Liver (tissue), 9 donors: ENCODE data around the gene HOXC11. TPM values are rescaled to one million over a fixed set of nuclear protein-coding genes. Genes with fewer than 3 reads are reported as not detected.

Source experiments
- DNase-seq: peaks from one replicate; pipeline ENCODE4 v3.0.0-alpha.2; 2017; ENCODE audit warnings: low spot score
- H3K27ac ChIP-seq, 2 donors: one replicate each; pipeline ENCODE4 v1.7.0; 2013; ENCODE audit warnings: inconsistent platforms in 2 of 2, low read length in 2 of 2, control low read depth in 1 of 2, low read depth in 1 of 2, mild to moderate bottlenecking in 1 of 2
- H3K27me3 ChIP-seq, 4 donors: one replicate each; pipeline versions ENCODE4 v1.6.1 to v1.7.0; 2013; ENCODE audit warnings: low read length in 3 of 4, inconsistent platforms in 1 of 4, mild to moderate bottlenecking in 1 of 4, moderate library complexity in 1 of 4; ENCODE audit not compliant: control insufficient read depth in 4 of 4, insufficient read depth in 4 of 4
- H3K36me3 ChIP-seq, 4 donors: one replicate each; pipeline versions ENCODE4 v1.6.1 to v1.7.0; 2013; ENCODE audit warnings: low read length in 3 of 4, mild to moderate bottlenecking in 3 of 4, low read depth in 1 of 4, moderate library complexity in 1 of 4; ENCODE audit not compliant: control insufficient read depth in 4 of 4, insufficient read depth in 3 of 4
- H3K4me1 ChIP-seq, 4 donors: one replicate each; pipeline versions ENCODE4 v1.6.1 to v1.7.0; 2013; ENCODE audit warnings: low read length in 3 of 4, mild to moderate bottlenecking in 3 of 4, moderate library complexity in 1 of 4; ENCODE audit not compliant: control insufficient read depth in 4 of 4, insufficient read depth in 4 of 4
- H3K4me3 ChIP-seq, 3 donors: one replicate each; pipeline versions ENCODE4 v1.6.1 to v1.7.0; 2013; ENCODE audit warnings: low read length in 3 of 3, control low read depth in 1 of 3, low read depth in 1 of 3, mild to moderate bottlenecking in 1 of 3
- H3K9ac ChIP-seq, 2 donors: one replicate each; pipeline ENCODE4 v1.7.0; 2013; ENCODE audit warnings: low read length in 2 of 2, mild to moderate bottlenecking in 2 of 2, moderate library complexity in 2 of 2, control low read depth in 1 of 2, low read depth in 1 of 2
- H3K9me3 ChIP-seq, 4 donors: one replicate each; pipeline versions ENCODE4 v1.6.1 to v1.7.0; 2013; ENCODE audit warnings: low read length in 3 of 4; ENCODE audit not compliant: control insufficient read depth in 4 of 4
- FOXA1 ChIP-seq: IDR thresholded peaks from 2 replicates; pipeline ENCODE4 v1.6.1; 2016; ENCODE audit warnings: antibody characterized with exemption
- FOXA2 ChIP-seq: IDR thresholded peaks from 2 replicates; pipeline ENCODE4 v1.6.1; 2016; ENCODE audit warnings: antibody characterized with exemption
- GABPA ChIP-seq, 2 donors: IDR thresholded peaks in 1 of 2; conservative IDR thresholded peaks in 1 of 2; 2 replicates each; pipeline ENCODE4 v1.6.1; 2016; ENCODE audit warnings: antibody characterized with exemption in 2 of 2, mild to moderate bottlenecking in 1 of 2, moderate library complexity in 1 of 2
- HNF4A ChIP-seq, 2 donors: conservative IDR thresholded peaks; 2 replicates each; pipeline ENCODE4 v1.6.1; 2016; ENCODE audit warnings: antibody characterized with exemption in 2 of 2, mild to moderate bottlenecking in 2 of 2
- HNF4G ChIP-seq: IDR thresholded peaks from 2 replicates; pipeline ENCODE4 v1.6.1; 2016; ENCODE audit warnings: antibody characterized with exemption
- RAD21 ChIP-seq, 2 donors: IDR thresholded peaks; 2 replicates each; pipeline ENCODE4 v1.6.1; 2016; ENCODE audit warnings: antibody characterized with exemption in 2 of 2, mild to moderate bottlenecking in 2 of 2
- RXRA ChIP-seq, 2 donors: IDR thresholded peaks; 2 replicates each; pipeline ENCODE4 v1.6.1; 2017 to 2018; ENCODE audit warnings: antibody characterized with exemption in 2 of 2, mild to moderate bottlenecking in 1 of 2
- YY1 ChIP-seq: IDR thresholded peaks from 2 replicates; pipeline ENCODE4 v1.6.1; 2016; ENCODE audit warnings: antibody characterized with exemption, mild to moderate bottlenecking
- WGBS: extraction: QIAGEN DNeasy Blood & Tissue Kit; methylation state at CpG from one replicate; pipeline ENCODE4 v1.1.7; 2013; 5-methylcytosine and 5-hydroxymethylcytosine counted together
- polyA plus RNA-seq, 2 donors: library from polyadenylated mRNA; stranded (reverse) in 1 of 2; unstranded in 1 of 2; fragments of 200-250 nt in 1 of 2; fragments of >200 nt in 1 of 2; fragmentation: Nextera tagmentation in 1 of 2; extraction: Ambion mirVana in 1 of 2; gene quantifications; one replicate each; pipeline versions ENCODE4 v1.2.1 to v1.2.3, GENCODE V29; 2013 to 2015
- total RNA-seq, 2 donors: library from RNA; depleted of rRNA; stranded (reverse); fragments of >200 nt; gene quantifications; one replicate each; pipeline ENCODE4 v1.2.3, GENCODE V29; 2014
- TF ChIP-seq, protein P1 (sequence below): IDR thresholded peaks from 2 replicates; pipeline ENCODE4 v1.6.1; 2016; ENCODE audit warnings: antibody characterized with exemption
- TF ChIP-seq, protein P2 (sequence below): fragments of 150-350 bp; IDR thresholded peaks from 2 replicates; pipeline ENCODE4 v1.5.1; 2017; ENCODE audit warnings: improper control_type of control experiment, low read depth, low read length; ENCODE audit not compliant: missing input control
- TF ChIP-seq, protein P3 (sequence below): IDR thresholded peaks from 2 replicates; pipeline ENCODE4 v1.6.1; 2016; ENCODE audit warnings: antibody characterized with exemption
- donor health status: healthy.
- donor health status: healthy.
- donor health status: healthy.
- donor health status: healthy.
- donor health status: healthy.

Gene HOXC11
- total and polyA plus RNA-seq, 4 donors: not detected

DNA sequence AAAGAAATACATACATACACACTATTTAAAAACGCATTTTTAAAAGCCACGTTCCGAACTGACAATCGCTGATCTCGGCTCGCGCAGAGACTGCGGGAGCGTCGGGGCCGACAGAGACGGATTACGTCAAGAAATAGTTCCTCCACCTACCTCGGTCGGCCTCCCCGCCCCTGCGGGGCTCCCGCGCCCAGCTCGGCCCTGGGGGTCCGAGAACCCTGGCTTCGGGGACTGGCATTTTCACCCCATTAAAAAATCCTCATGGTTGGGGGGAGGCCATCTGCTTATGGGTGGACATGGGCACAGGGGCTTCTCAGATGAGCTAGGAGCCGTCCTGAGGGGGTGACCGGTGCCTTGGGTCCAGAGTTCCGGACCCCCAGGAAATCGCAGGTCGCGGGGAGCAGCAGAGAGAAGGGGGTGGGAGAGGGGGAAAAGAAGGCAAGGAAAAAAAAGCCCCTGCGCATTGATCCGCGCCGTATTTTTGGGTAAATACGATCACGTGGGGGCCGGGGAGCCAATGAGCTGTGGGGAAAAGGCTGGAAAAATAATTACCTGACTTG lies 26.7 kb downstream of the HOXC11 start:
- Histone ChIP-seq H3K4me3 (peak overlapping the region in 1 of 3 donors; percentile 18), H3K9me3 (no peaks in the 10 kb centered on the region), H3K36me3 (no peaks in the 10 kb centered on the region), H3K27ac (no peak overlapping the region), H3K4me1 (peaks cover 11 to 23% (median 15%) of the 10 kb centered on the region in 4 donors), H3K27me3 (peaks cover 9 to 55% (median 16%) of the 10 kb centered on the region in 4 donors), H3K9ac (no peak overlapping the region)
- 6% methylated on average over 35 of the region's 35 CpGs for WGBS
- no peak for DNase-seq
- TF ChIP-seq, protein P1, sequence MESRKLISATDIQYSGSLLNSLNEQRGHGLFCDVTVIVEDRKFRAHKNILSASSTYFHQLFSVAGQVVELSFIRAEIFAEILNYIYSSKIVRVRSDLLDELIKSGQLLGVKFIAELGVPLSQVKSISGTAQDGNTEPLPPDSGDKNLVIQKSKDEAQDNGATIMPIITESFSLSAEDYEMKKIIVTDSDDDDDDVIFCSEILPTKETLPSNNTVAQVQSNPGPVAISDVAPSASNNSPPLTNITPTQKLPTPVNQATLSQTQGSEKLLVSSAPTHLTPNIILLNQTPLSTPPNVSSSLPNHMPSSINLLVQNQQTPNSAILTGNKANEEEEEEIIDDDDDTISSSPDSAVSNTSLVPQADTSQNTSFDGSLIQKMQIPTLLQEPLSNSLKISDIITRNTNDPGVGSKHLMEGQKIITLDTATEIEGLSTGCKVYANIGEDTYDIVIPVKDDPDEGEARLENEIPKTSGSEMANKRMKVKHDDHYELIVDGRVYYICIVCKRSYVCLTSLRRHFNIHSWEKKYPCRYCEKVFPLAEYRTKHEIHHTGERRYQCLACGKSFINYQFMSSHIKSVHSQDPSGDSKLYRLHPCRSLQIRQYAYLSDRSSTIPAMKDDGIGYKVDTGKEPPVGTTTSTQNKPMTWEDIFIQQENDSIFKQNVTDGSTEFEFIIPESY: no peak
- TF ChIP-seq HNF4G: no peak

DNA sequence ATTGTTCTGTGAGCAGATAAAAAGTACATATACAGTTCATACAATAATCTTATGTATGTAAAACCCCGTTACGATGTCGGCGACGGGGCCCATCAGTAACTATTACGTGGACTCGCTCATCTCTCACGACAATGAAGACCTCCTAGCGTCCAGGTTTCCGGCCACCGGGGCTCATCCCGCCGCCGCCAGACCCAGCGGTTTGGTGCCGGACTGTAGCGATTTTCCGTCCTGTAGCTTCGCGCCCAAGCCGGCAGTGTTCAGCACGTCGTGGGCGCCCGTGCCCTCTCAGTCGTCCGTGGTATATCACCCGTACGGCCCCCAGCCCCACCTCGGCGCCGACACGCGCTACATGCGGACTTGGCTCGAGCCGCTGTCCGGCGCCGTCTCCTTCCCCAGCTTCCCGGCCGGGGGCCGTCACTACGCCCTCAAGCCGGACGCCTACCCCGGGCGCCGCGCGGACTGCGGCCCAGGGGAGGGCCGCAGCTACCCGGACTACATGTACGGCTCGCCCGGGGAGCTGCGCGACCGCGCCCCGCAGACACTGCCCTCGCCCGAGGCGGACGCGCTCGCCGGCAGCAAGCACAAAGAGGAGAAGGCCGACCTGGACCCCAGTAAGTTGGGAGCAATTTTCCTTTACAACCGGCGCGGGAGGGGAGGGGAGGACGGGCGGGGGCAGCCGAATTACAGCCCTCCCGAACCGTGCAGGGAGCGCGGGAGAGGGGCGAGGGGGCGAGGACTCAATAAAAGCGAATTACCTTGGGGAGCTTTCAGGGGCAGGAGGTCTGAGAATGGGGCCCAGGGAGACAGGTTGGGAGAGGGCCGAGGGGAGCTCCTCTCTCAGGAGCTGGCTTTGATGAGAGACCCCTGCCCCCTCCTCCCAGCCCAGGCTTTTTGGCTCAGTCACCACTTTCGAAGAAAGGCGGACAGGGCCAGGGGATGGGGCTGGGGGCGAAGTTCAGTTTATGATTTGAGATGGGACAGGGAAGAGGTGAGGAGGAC lies 27.5 kb downstream of the HOXC11 start, which contains the start of gene HOXC9:
TSS of gene HOXC9 (plus strand) at position 46 of the 999 bp plus-strand sequence. CDS start at position 74, 28 bp downstream.
- no peak for TF ChIP-seq RXRA (IDR thresholded peaks at IDR 0.05)
- TF ChIP-seq, protein P2, sequence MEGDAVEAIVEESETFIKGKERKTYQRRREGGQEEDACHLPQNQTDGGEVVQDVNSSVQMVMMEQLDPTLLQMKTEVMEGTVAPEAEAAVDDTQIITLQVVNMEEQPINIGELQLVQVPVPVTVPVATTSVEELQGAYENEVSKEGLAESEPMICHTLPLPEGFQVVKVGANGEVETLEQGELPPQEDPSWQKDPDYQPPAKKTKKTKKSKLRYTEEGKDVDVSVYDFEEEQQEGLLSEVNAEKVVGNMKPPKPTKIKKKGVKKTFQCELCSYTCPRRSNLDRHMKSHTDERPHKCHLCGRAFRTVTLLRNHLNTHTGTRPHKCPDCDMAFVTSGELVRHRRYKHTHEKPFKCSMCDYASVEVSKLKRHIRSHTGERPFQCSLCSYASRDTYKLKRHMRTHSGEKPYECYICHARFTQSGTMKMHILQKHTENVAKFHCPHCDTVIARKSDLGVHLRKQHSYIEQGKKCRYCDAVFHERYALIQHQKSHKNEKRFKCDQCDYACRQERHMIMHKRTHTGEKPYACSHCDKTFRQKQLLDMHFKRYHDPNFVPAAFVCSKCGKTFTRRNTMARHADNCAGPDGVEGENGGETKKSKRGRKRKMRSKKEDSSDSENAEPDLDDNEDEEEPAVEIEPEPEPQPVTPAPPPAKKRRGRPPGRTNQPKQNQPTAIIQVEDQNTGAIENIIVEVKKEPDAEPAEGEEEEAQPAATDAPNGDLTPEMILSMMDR: no peak
- TF ChIP-seq FOXA2: no peak
- TF ChIP-seq, protein P3, sequence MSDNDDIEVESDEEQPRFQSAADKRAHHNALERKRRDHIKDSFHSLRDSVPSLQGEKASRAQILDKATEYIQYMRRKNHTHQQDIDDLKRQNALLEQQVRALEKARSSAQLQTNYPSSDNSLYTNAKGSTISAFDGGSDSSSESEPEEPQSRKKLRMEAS: no peak
- TF ChIP-seq YY1: no peak
- no peak for TF ChIP-seq HNF4A (conservative IDR thresholded peaks at IDR 0.05)
- TF ChIP-seq GABPA (IDR thresholded peaks at IDR 0.05 in 1 of 2, conservative IDR thresholded peaks at IDR 0.05 in 1 of 2): no peak
- TF ChIP-seq FOXA1: no peak
- TF ChIP-seq RAD21 (IDR thresholded peaks at IDR 0.05): no peak
- 4% methylated on average over 87 of the region's 87 CpGs for WGBS
- H3K9me3 ChIP-seq: no peaks in the 10 kb centered on the region
- H3K27me3 ChIP-seq: peaks cover 9 to 52% (median 14%) of the 10 kb centered on the region in 4 donors
- H3K4me3 ChIP-seq: peak within 1 kb of the TSS in 1 of 3 donors; percentile 18
- no peaks in the 10 kb centered on the region for H3K36me3 ChIP-seq
- no peak within 1 kb of the TSS for H3K9ac ChIP-seq
- H3K27ac ChIP-seq: no peak within 1 kb of the TSS
- DNase-seq: no peak
- peaks cover 7 to 16% (median 8%) of the 10 kb centered on the region in 4 donors for H3K4me1 ChIP-seq
